Panc1 (cell line): ENCODE results near the gene MS4A18. TPM values are rescaled to one million over a fixed set of nuclear protein-coding genes. Genes with fewer than 3 reads are reported as not detected.

ENCODE experiments used
- ATAC-seq: fragments of 200-7000 bp; cut with Tn5 transposase; 2 replicates; pipeline ENCODE4 v1.9.1; 2020; ENCODE audit warnings: mild to moderate bottlenecking, moderate library complexity
- BruUV-seq: library from RNA; stranded (reverse); fragments of 400-500 nt; replicated peaks from 2 replicates; lab custom pipeline; 2021; lab: Mats Ljungman, UMichigan
- CTCF ChIA-PET: fragments of 300-600 bp; sonication (Branson Sonifier 250); formaldehyde crosslinking; loops from one replicate; lab custom pipeline; 2022; ENCODE audit warnings: antibody characterized with exemption; lab: Charles Lee
- POLR2A ChIA-PET: fragments of 300-600 bp; sonication (Branson Sonifier 250); formaldehyde crosslinking; loops from one replicate; lab custom pipeline; 2022; ENCODE audit warnings: antibody characterized with exemption; lab: Charles Lee
- DNase-seq: peaks from one replicate; pipeline ENCODE4 v3.0.0-alpha.2; 2010; ENCODE audit warnings: low read depth, low spot score
- H3K27ac ChIP-seq: 2 replicates; pipeline ENCODE4 v1.5.1; 2011; ENCODE audit warnings: mild to moderate bottlenecking, low read length, inconsistent platforms
- H3K27me3 ChIP-seq: fragments of 200-500 bp; sonication (Bioruptor generic); 2 replicates; pipeline ENCODE4 v1.6.0; 2014; ENCODE audit warnings: low read length, inconsistent platforms; ENCODE audit not compliant: control insufficient read depth, insufficient read depth
- H3K36me3 ChIP-seq: fragments of 200-500 bp; sonication (Bioruptor generic); 2 replicates; pipeline ENCODE4 v1.5.1; 2014; ENCODE audit warnings: inconsistent platforms, mild to moderate bottlenecking, low read length, moderate library complexity; ENCODE audit not compliant: control insufficient read depth, insufficient read depth
- H3K4me1 ChIP-seq: 2 replicates; pipeline ENCODE4 v1.5.1; 2011; ENCODE audit warnings: inconsistent platforms, mild to moderate bottlenecking, low read length, moderate library complexity; ENCODE audit not compliant: control insufficient read depth, insufficient read depth
- H3K4me3 ChIP-seq, 2 experiments: 2 replicates each; pipeline ENCODE4 v1.5.1; 2011 to 2012; ENCODE audit warnings: low read depth in 2 of 2, low read length in 2 of 2, mild to moderate bottlenecking in 2 of 2, inconsistent platforms in 1 of 2, moderate library complexity in 1 of 2
- H3K9me3 ChIP-seq: fragments of 200-500 bp; sonication (Bioruptor generic); 2 replicates; pipeline ENCODE4 v1.5.1; 2014; ENCODE audit warnings: low read depth, mild to moderate bottlenecking, inconsistent platforms, low read length, moderate library complexity; ENCODE audit not compliant: control insufficient read depth, insufficient read depth
- CTCF ChIP-seq: fragments of 450-650 bp; IDR thresholded peaks from 2 replicates; pipeline ENCODE4 v1.5.1; 2017; ENCODE audit warnings: mild to moderate bottlenecking
- POLR2AphosphoS5 ChIP-seq: IDR thresholded peaks from 2 replicates; pipeline ENCODE4 v1.6.1; 2012; ENCODE audit warnings: mild to moderate bottlenecking, low read depth, low read length, moderate library complexity
- REST ChIP-seq, 2 experiments: IDR thresholded peaks; 2 replicates each; pipeline ENCODE4 v1.6.1; 2011 to 2012; ENCODE audit warnings: low read depth in 2 of 2, control low read depth in 1 of 2, low read length in 1 of 2, mild to moderate bottlenecking in 1 of 2, moderate library complexity in 1 of 2; ENCODE audit not compliant: insufficient read depth in 1 of 2
- SIN3A ChIP-seq: IDR thresholded peaks from 2 replicates; pipeline ENCODE4 v1.6.1; 2012; ENCODE audit warnings: low read depth, mild to moderate bottlenecking, low read length, moderate library complexity, borderline replicate concordance; ENCODE audit not compliant: insufficient read depth
- TCF7L2 ChIP-seq: IDR thresholded peaks from 2 replicates; pipeline ENCODE4 v1.6.1; 2011; ENCODE audit warnings: mild to moderate bottlenecking, low read depth, low read length, inconsistent platforms
- in situ Hi-C: cut with HindIII; loops from 2 replicates; pipeline ENCODE4 v1.10.0; 2016; ENCODE audit warnings: low sequenced_read_pairs, low pct_unique_long_range_greater_than_20kb
- intact Hi-C: fragments of 100-400 bp; cut with micrococcal nuclease; formaldehyde crosslinking; loops from one replicate; pipeline ENCODE4 v1.10.0; 2022; ENCODE audit not compliant: unreplicated experiment
- total RNA-seq: library from RNA; stranded (reverse); gene quantifications from one replicate; pipeline ENCODE4 v1.2.1, GENCODE V29; 2021; ENCODE audit not compliant: unreplicated experiment

The MS4A18 gene
- total RNA-seq, 1 experiment from 2014 or later, result not detected

DNA sequence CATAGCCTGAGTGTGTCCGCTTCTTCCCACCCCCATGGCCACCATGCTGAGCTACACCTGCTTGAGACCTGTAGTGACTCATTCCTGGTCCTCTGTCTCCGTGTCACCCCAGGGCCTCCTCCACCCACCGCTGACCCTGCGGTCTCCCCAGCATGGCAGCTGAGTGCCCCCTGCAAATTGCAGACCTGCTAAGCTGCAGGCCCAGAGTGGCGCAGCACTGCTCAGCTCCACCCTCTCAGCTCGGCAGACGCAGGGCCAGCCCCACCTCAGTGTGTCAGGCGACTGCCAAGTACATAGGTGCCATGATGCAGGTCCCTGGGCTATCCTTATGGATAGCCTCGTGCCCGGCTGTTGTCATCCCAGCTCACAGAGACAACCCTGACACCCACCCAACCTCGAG is 45.3 kb downstream of the MS4A18 start:
- Histone ChIP-seq H3K36me3 (no peaks in the 10 kb centered on the region), H3K27me3 (no peaks in the 10 kb centered on the region), H3K9me3 (no peaks in the 10 kb centered on the region), H3K27ac (no peak overlapping the region), H3K4me3 (no peak overlapping the region), H3K4me1 (no peaks in the 10 kb centered on the region)
- in situ Hi-C loops, result no loop called here
- POLR2A ChIA-PET, result interaction anchor here (0.7 kb wide), 2 partner anchors 30 to 31 kb away, joined by 3 to 4 read pairs; no protein-coding TSS in a partner anchor
- TF ChIP-seq TCF7L2 (no peak), REST (IDR thresholded peaks at IDR 0.05; ENCODE audit: insufficient read depth in 1 of 2, low read depth in 2 of 2, low read length in 1 of 2) (no peak), POLR2AphosphoS5 (no peak), CTCF (no peak)
- DNase-seq (no peak), ATAC-seq (no peak)
- intact Hi-C loops, result no loop called here
- no TSS peak for BruUV-seq
- CTCF ChIA-PET, result no interaction called here

- H3K27ac ChIP-seq, result no peak overlapping the region
- POLR2A ChIA-PET, result no interaction called here
- DNase-seq (no peak), ATAC-seq (no peak)
- H3K9me3 ChIP-seq, result no peaks in the 10 kb centered on the region
- TF ChIP-seq POLR2AphosphoS5 (no peak), CTCF (no peak), SIN3A (no peak)
- no peaks in the 10 kb centered on the region for H3K36me3 ChIP-seq
- intact Hi-C loops, result no loop called here
- in situ Hi-C loops, result no loop called here
- H3K4me3 ChIP-seq, result no peak overlapping the region
- no peaks in the 10 kb centered on the region for H3K4me1 ChIP-seq
- no peaks in the 10 kb centered on the region for H3K27me3 ChIP-seq
- CTCF ChIA-PET, result no interaction called here
- no TSS peak for BruUV-seq
Observed at GRCh38 chr11:60771146-60771545, 46.6 kb downstream of the MS4A18 start.
